DND-41 (cell line): ENCODE results near the gene PPFIBP2.

ENCODE experiments used
- ATAC-seq: fragments of 200-7000 bp; cut with Tn5 transposase; 3 replicates; pipeline ENCODE4 v1.9.1; 2021; ENCODE audit warnings: low read depth; ENCODE audit not compliant: insufficient read depth
- DNase-seq: peaks from one replicate; pipeline ENCODE4 v3.0.0-alpha.2; 2020
- H2AFZ ChIP-seq: 2 replicates; pipeline ENCODE4 v1.6.0; 2012; ENCODE audit warnings: low read depth, low read length
- H3K27ac ChIP-seq: 2 replicates; pipeline ENCODE4 v1.5.1; 2012; ENCODE audit warnings: low read length, inconsistent platforms
- H3K27me3 ChIP-seq: fragments of 200-600 bp; sonication (generic); 2 replicates; pipeline ENCODE4 v1.6.0; 2012; ENCODE audit warnings: low read length, mild to moderate bottlenecking, inconsistent platforms; ENCODE audit not compliant: insufficient read depth, poor library complexity
- H3K36me3 ChIP-seq: 2 replicates; pipeline ENCODE4 v1.5.1; 2012; ENCODE audit warnings: low read length, inconsistent platforms; ENCODE audit not compliant: insufficient read depth
- H3K4me1 ChIP-seq: 2 replicates; pipeline ENCODE4 v1.5.1; 2012; ENCODE audit warnings: mild to moderate bottlenecking, low read length; ENCODE audit not compliant: insufficient read depth
- H3K4me2 ChIP-seq: 2 replicates; pipeline ENCODE4 v1.6.0; 2012; ENCODE audit warnings: mild to moderate bottlenecking, moderate library complexity, low read length, inconsistent platforms; ENCODE audit not compliant: insufficient read depth
- H3K4me3 ChIP-seq, 2 experiments: fragments of 200-600 bp in 1 of 2; shearing (Covaris generic) in 1 of 2; 2 replicates each; pipeline ENCODE4 v1.5.1; 2012 to 2016; ENCODE audit warnings: inconsistent platforms in 2 of 2, low read length in 2 of 2, mild to moderate bottlenecking in 2 of 2, low read depth in 1 of 2, moderate library complexity in 1 of 2
- H3K79me2 ChIP-seq: 2 replicates; pipeline ENCODE4 v1.6.0; 2012; ENCODE audit warnings: low read length, inconsistent platforms; ENCODE audit not compliant: insufficient read depth
- H3K9ac ChIP-seq: 2 replicates; pipeline ENCODE4 v1.6.0; 2012; ENCODE audit warnings: low read depth, mild to moderate bottlenecking, inconsistent platforms, low read length, moderate library complexity
- H3K9me3 ChIP-seq: 2 replicates; pipeline ENCODE4 v1.5.1; 2012; ENCODE audit warnings: low read length, moderate library complexity, mild to moderate bottlenecking, inconsistent platforms; ENCODE audit not compliant: insufficient read depth, severe bottlenecking
- H4K20me1 ChIP-seq: 2 replicates; pipeline ENCODE4 v1.6.0; 2012; ENCODE audit warnings: low read length; ENCODE audit not compliant: insufficient read depth
- CTCF ChIP-seq: IDR thresholded peaks from 2 replicates; pipeline ENCODE4 v1.5.1; 2012; ENCODE audit warnings: borderline replicate concordance, low read length, moderate library complexity, mild to moderate bottlenecking; ENCODE audit not compliant: poor library complexity, severe bottlenecking; ENCODE audit errors: extremely low read depth
- EZH2 ChIP-seq: IDR thresholded peaks from 3 replicates; pipeline ENCODE4 v1.6.1; 2012; ENCODE audit warnings: borderline replicate concordance, low read depth, mild to moderate bottlenecking, moderate library complexity, low read length, inconsistent platforms; ENCODE audit not compliant: severe bottlenecking

The PPFIBP2 gene

GRCh38 chr11:7672960-7673723, 159.3 kb downstream of the PPFIBP2 start, which contains the start of gene CYB5R2:
CYB5R2 (minus strand) TSS chr11:7673500; CDS start chr11:7672825, 675 bp downstream.
- Histone ChIP-seq H3K27me3 (peaks cover 4% of the 10 kb centered on the region), H3K4me3 (no peak within 1 kb of the TSS), H4K20me1 (no peaks in the 10 kb centered on the region), H3K79me2 (no peaks in the 10 kb centered on the region), H3K4me2 (no peak within 1 kb of the TSS), H3K9me3 (no peaks in the 10 kb centered on the region), H3K9ac (no peak within 1 kb of the TSS), H3K27ac (no peak within 1 kb of the TSS), H2AFZ (no peak within 1 kb of the TSS), H3K4me1 (no peaks in the 10 kb centered on the region), H3K36me3 (no peaks in the 10 kb centered on the region)
- TF ChIP-seq CTCF (no peak), EZH2 (no peak)
- ATAC-seq (no peak), DNase-seq (no peak)

- ATAC-seq (no peak), DNase-seq (no peak)
- TF ChIP-seq EZH2: no peak
- TF ChIP-seq CTCF: no peak
- Histone ChIP-seq H3K4me3 (no peak overlapping the region), H4K20me1 (no peaks in the 10 kb centered on the region), H3K4me1 (no peaks in the 10 kb centered on the region), H3K4me2 (no peak overlapping the region), H3K27me3 (peaks cover 4% of the 10 kb centered on the region), H2AFZ (no peak overlapping the region), H3K9me3 (no peaks in the 10 kb centered on the region), H3K9ac (no peak overlapping the region), H3K27ac (no peak overlapping the region), H3K36me3 (no peaks in the 10 kb centered on the region), H3K79me2 (no peaks in the 10 kb centered on the region)
Measured at GRCh38 chr11:7673724-7674434, 160.1 kb downstream of the PPFIBP2 start.

- ATAC-seq (no peak), DNase-seq (no peak)
- Histone ChIP-seq H3K79me2 (no peaks in the 10 kb centered on the region), H4K20me1 (no peaks in the 10 kb centered on the region), H2AFZ (no peak overlapping the region), H3K9me3 (no peaks in the 10 kb centered on the region), H3K4me3 (no peak overlapping the region), H3K4me2 (no peak overlapping the region), H3K27ac (no peak overlapping the region), H3K9ac (no peak overlapping the region), H3K4me1 (no peaks in the 10 kb centered on the region), H3K27me3 (peaks cover 4% of the 10 kb centered on the region), H3K36me3 (no peaks in the 10 kb centered on the region)
- TF ChIP-seq EZH2 (no peak), CTCF (no peak)
Measured at GRCh38 chr11:7675631-7676030, 161.8 kb downstream of the PPFIBP2 start.
